ENCODE measurements around the gene P3H1. TPM values are rescaled to one million over a fixed set of nuclear protein-coding genes. Genes with fewer than 3 reads are reported as not detected.

The P3H1 gene
- total RNA-seq, 1 experiment from 2014 or later = 28.3 TPM

Other genes starting within 250 kb of the P3H1 start
- 81.5 and 103 TPM in 2 replicates for gene PPIH, start 108.6 kb downstream of the P3H1 start, total RNA-seq (2014; rRNA removed)
- 1,259 and 1,468 TPM in 2 replicates for gene YBX1, start 84.6 kb downstream of the P3H1 start, total RNA-seq (2014; rRNA removed)
- 0.17 TPM in 1 of 2 replicates, not detected in the other for gene CLDN19, start 26.8 kb downstream of the P3H1 start, total RNA-seq (2014; rRNA removed)
- gene C1orf50, start 221 bp upstream of the P3H1 start, total RNA-seq (2014; rRNA removed) = 3.4 and 4.1 TPM in 2 replicates
- 0.11 TPM in 1 of 2 replicates, not detected in the other for gene TMEM269, start 18.0 kb upstream of the P3H1 start, total RNA-seq (2014; rRNA removed)
- gene ERMAP, start 50.1 kb upstream of the P3H1 start, total RNA-seq (2014; rRNA removed) = 5.4 and 5.8 TPM in 2 replicates
- 32.7 and 39.7 TPM in 2 replicates for gene SVBP, start 50.4 kb upstream of the P3H1 start, total RNA-seq (2014; rRNA removed)
- 4.3 and 7.4 TPM in 2 replicates for gene ZNF691, start 79.6 kb upstream of the P3H1 start, total RNA-seq (2014; rRNA removed)
- gene SLC2A1, start 191.8 kb upstream of the P3H1 start, total RNA-seq (2014; rRNA removed) = 245 and 264 TPM in 2 replicates